ENCODE measurements around the gene NIPAL4.

The NIPAL4 gene

GRCh38 chr5:157485811-157486210 is 25.8 kb downstream of the NIPAL4 start:
- Histone ChIP-seq H3K27me3 (ENCODE audit: insufficient read depth, low read length) (no peaks in the 10 kb centered on the region), H3K4me1 (ENCODE audit: control insufficient read depth, insufficient read depth, low read length, unreplicated experiment) (no peaks in the 10 kb centered on the region), H2AFZ (ENCODE audit: low read length, unreplicated experiment) (no peak overlapping the region), H3K36me3 (ENCODE audit: insufficient read depth, low read length) (no peaks in the 10 kb centered on the region), H3K27ac (ENCODE audit: low read depth, low read length) (no peak overlapping the region), H3K4me3 (ENCODE audit: low read depth, low read length) (no peak overlapping the region), H3K79me2 (ENCODE audit: control insufficient read depth, insufficient read depth, low read length, unreplicated experiment) (no peaks in the 10 kb centered on the region)

GRCh38 chr5:157486221-157486681 is 26.2 kb downstream of the NIPAL4 start:
- H3K27ac ChIP-seq (ENCODE audit: low read depth, low read length), result no peak overlapping the region
- H3K4me3 ChIP-seq (ENCODE audit: low read depth, low read length), result no peak overlapping the region
- H2AFZ ChIP-seq (ENCODE audit: low read length, unreplicated experiment), result no peak overlapping the region
- no peaks in the 10 kb centered on the region for H3K4me1 ChIP-seq (ENCODE audit: control insufficient read depth, insufficient read depth, low read length, unreplicated experiment)
- H3K27me3 ChIP-seq (ENCODE audit: insufficient read depth, low read length), result no peaks in the 10 kb centered on the region
- no peaks in the 10 kb centered on the region for H3K36me3 ChIP-seq (ENCODE audit: insufficient read depth, low read length)
- no peaks in the 10 kb centered on the region for H3K79me2 ChIP-seq (ENCODE audit: control insufficient read depth, insufficient read depth, low read length, unreplicated experiment)

GRCh38 chr5:157486861-157487260 is 26.8 kb downstream of the NIPAL4 start:
- Histone ChIP-seq H3K79me2 (ENCODE audit: control insufficient read depth, insufficient read depth, low read length, unreplicated experiment) (no peaks in the 10 kb centered on the region), H2AFZ (ENCODE audit: low read length, unreplicated experiment) (no peak overlapping the region), H3K27me3 (ENCODE audit: insufficient read depth, low read length) (no peaks in the 10 kb centered on the region), H3K36me3 (ENCODE audit: insufficient read depth, low read length) (no peaks in the 10 kb centered on the region), H3K27ac (ENCODE audit: low read depth, low read length) (no peak overlapping the region), H3K4me1 (ENCODE audit: control insufficient read depth, insufficient read depth, low read length, unreplicated experiment) (no peaks in the 10 kb centered on the region), H3K4me3 (ENCODE audit: low read depth, low read length) (no peak overlapping the region)

GRCh38 chr5:157487358-157487757 is 27.3 kb downstream of the NIPAL4 start:
- Histone ChIP-seq H3K4me3 (ENCODE audit: low read depth, low read length) (no peak overlapping the region), H3K4me1 (ENCODE audit: control insufficient read depth, insufficient read depth, low read length, unreplicated experiment) (no peaks in the 10 kb centered on the region), H3K79me2 (ENCODE audit: control insufficient read depth, insufficient read depth, low read length, unreplicated experiment) (no peaks in the 10 kb centered on the region), H3K27ac (ENCODE audit: low read depth, low read length) (no peak overlapping the region), H2AFZ (ENCODE audit: low read length, unreplicated experiment) (no peak overlapping the region), H3K27me3 (ENCODE audit: insufficient read depth, low read length) (no peaks in the 10 kb centered on the region), H3K36me3 (ENCODE audit: insufficient read depth, low read length) (no peaks in the 10 kb centered on the region)

GRCh38 chr5:157491471-157491995 is 31.5 kb downstream of the NIPAL4 start:
- H3K27ac ChIP-seq (ENCODE audit: low read depth, low read length), result no peak overlapping the region
- no peaks in the 10 kb centered on the region for H3K79me2 ChIP-seq (ENCODE audit: control insufficient read depth, insufficient read depth, low read length, unreplicated experiment)
- no peak overlapping the region for H2AFZ ChIP-seq (ENCODE audit: low read length, unreplicated experiment)
- H3K4me1 ChIP-seq (ENCODE audit: control insufficient read depth, insufficient read depth, low read length, unreplicated experiment), result no peaks in the 10 kb centered on the region
- no peak overlapping the region for H3K4me3 ChIP-seq (ENCODE audit: low read depth, low read length)
- no peaks in the 10 kb centered on the region for H3K27me3 ChIP-seq (ENCODE audit: insufficient read depth, low read length)
- H3K36me3 ChIP-seq (ENCODE audit: insufficient read depth, low read length), result no peaks in the 10 kb centered on the region

- Histone ChIP-seq H3K79me2 (ENCODE audit: control insufficient read depth, insufficient read depth, low read length, unreplicated experiment) (no peaks in the 10 kb centered on the region), H3K27me3 (ENCODE audit: insufficient read depth, low read length) (no peaks in the 10 kb centered on the region), H3K4me1 (ENCODE audit: control insufficient read depth, insufficient read depth, low read length, unreplicated experiment) (no peaks in the 10 kb centered on the region), H2AFZ (ENCODE audit: low read length, unreplicated experiment) (no peak overlapping the region), H3K36me3 (ENCODE audit: insufficient read depth, low read length) (no peaks in the 10 kb centered on the region), H3K27ac (ENCODE audit: low read depth, low read length) (no peak overlapping the region), H3K4me3 (ENCODE audit: low read depth, low read length) (no peak overlapping the region)
Observed at GRCh38 chr5:157492886-157493285, 32.9 kb downstream of the NIPAL4 start.

- Histone ChIP-seq H3K36me3 (ENCODE audit: insufficient read depth, low read length) (no peaks in the 10 kb centered on the region), H3K79me2 (ENCODE audit: control insufficient read depth, insufficient read depth, low read length, unreplicated experiment) (no peaks in the 10 kb centered on the region), H3K27me3 (ENCODE audit: insufficient read depth, low read length) (no peaks in the 10 kb centered on the region), H2AFZ (ENCODE audit: low read length, unreplicated experiment) (no peak overlapping the region), H3K4me1 (ENCODE audit: control insufficient read depth, insufficient read depth, low read length, unreplicated experiment) (no peaks in the 10 kb centered on the region), H3K27ac (ENCODE audit: low read depth, low read length) (no peak overlapping the region), H3K4me3 (ENCODE audit: low read depth, low read length) (no peak overlapping the region)
Observed at GRCh38 chr5:157494178-157494832, 34.3 kb downstream of the NIPAL4 start.

- no peaks in the 10 kb centered on the region for H3K79me2 ChIP-seq (ENCODE audit: control insufficient read depth, insufficient read depth, low read length, unreplicated experiment)
- no peak overlapping the region for H3K4me3 ChIP-seq (ENCODE audit: low read depth, low read length)
- no peaks in the 10 kb centered on the region for H3K36me3 ChIP-seq (ENCODE audit: insufficient read depth, low read length)
- H2AFZ ChIP-seq (ENCODE audit: low read length, unreplicated experiment), result no peak overlapping the region
- H3K27me3 ChIP-seq (ENCODE audit: insufficient read depth, low read length), result no peaks in the 10 kb centered on the region
- no peaks in the 10 kb centered on the region for H3K4me1 ChIP-seq (ENCODE audit: control insufficient read depth, insufficient read depth, low read length, unreplicated experiment)
- no peak overlapping the region for H3K27ac ChIP-seq (ENCODE audit: low read depth, low read length)
Observed at GRCh38 chr5:157496864-157497263, 36.9 kb downstream of the NIPAL4 start.

GRCh38 chr5:157497875-157498611 is 38.0 kb downstream of the NIPAL4 start:
- H3K4me3 ChIP-seq (ENCODE audit: low read depth, low read length), result no peak overlapping the region
- no peak overlapping the region for H2AFZ ChIP-seq (ENCODE audit: low read length, unreplicated experiment)
- H3K27me3 ChIP-seq (ENCODE audit: insufficient read depth, low read length), result no peaks in the 10 kb centered on the region
- H3K4me1 ChIP-seq (ENCODE audit: control insufficient read depth, insufficient read depth, low read length, unreplicated experiment), result no peaks in the 10 kb centered on the region
- no peaks in the 10 kb centered on the region for H3K79me2 ChIP-seq (ENCODE audit: control insufficient read depth, insufficient read depth, low read length, unreplicated experiment)
- no peak overlapping the region for H3K27ac ChIP-seq (ENCODE audit: low read depth, low read length)
- no peaks in the 10 kb centered on the region for H3K36me3 ChIP-seq (ENCODE audit: insufficient read depth, low read length)

- no peak overlapping the region for H3K27ac ChIP-seq (ENCODE audit: low read depth, low read length)
- H2AFZ ChIP-seq (ENCODE audit: low read length, unreplicated experiment), result no peak overlapping the region
- no peaks in the 10 kb centered on the region for H3K27me3 ChIP-seq (ENCODE audit: insufficient read depth, low read length)
- peaks cover 4% of the 10 kb centered on the region for H3K4me1 ChIP-seq (ENCODE audit: control insufficient read depth, insufficient read depth, low read length, unreplicated experiment)
- no peak overlapping the region for H3K4me3 ChIP-seq (ENCODE audit: low read depth, low read length)
- no peaks in the 10 kb centered on the region for H3K79me2 ChIP-seq (ENCODE audit: control insufficient read depth, insufficient read depth, low read length, unreplicated experiment)
- H3K36me3 ChIP-seq (ENCODE audit: insufficient read depth, low read length), result no peaks in the 10 kb centered on the region
Observed at GRCh38 chr5:157502143-157502647, 42.2 kb downstream of the NIPAL4 start.

GRCh38 chr5:157504053-157504452 is 44.0 kb downstream of the NIPAL4 start:
- H3K27me3 ChIP-seq (ENCODE audit: insufficient read depth, low read length), result no peaks in the 10 kb centered on the region
- no peaks in the 10 kb centered on the region for H3K79me2 ChIP-seq (ENCODE audit: control insufficient read depth, insufficient read depth, low read length, unreplicated experiment)
- no peak overlapping the region for H2AFZ ChIP-seq (ENCODE audit: low read length, unreplicated experiment)
- H3K27ac ChIP-seq (ENCODE audit: low read depth, low read length), result no peak overlapping the region
- H3K4me1 ChIP-seq (ENCODE audit: control insufficient read depth, insufficient read depth, low read length, unreplicated experiment), result peaks cover 11% of the 10 kb centered on the region
- no peaks in the 10 kb centered on the region for H3K36me3 ChIP-seq (ENCODE audit: insufficient read depth, low read length)
- H3K4me3 ChIP-seq (ENCODE audit: low read depth, low read length), result no peak overlapping the region
